Hippocampal formation (tissue), 2 donors: Measurements from ENCODE around the gene GABRP.
"Not testable (repeated sequence)": the region's sequence is repeated elsewhere in the genome, so short reads cannot be mapped to it uniquely, and the experiment has no call there.

Experiments used
- DNase-seq, 2 donors: peaks; one replicate each; lab custom pipeline; 2025; lab: John Stamatoyannopoulos, UW

The GABRP gene

DNA sequence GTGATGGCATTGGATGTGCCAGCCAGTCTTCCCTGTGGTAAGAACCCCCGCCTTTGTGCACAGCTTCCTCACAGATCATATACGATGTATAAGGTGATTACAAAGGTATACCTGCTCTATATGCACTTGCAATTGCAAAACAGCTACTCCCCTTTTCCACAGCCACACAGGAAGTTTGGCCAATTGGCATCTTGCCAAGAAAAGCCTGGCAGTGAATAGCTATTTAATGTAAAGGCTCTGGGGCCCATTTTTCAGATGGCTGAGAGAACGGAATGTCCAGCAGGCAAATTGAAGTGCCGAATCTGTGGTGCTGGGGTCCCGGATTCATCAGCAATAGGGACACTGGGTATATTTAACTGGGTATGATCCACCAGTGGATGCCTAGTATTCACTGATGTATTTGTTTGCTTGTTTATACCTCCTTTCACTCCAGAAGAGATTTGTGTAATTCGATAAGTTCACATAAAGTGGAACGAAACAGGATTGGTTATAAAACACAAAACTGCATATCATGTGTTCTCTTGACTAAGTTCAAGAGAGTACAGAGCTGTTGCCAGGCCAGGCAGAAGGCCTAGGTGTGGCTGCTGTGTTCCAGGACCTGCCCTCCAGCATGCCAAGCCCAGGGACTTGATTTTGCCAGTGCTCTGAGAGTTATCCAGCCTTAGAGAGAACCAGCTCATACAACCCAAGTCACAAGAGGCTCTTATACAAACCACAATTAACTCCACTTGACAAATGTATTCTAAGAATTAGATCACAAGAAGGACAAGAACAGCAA is 27.7 kb upstream of the GABRP start:
- DNase-seq: no peak

DNA sequence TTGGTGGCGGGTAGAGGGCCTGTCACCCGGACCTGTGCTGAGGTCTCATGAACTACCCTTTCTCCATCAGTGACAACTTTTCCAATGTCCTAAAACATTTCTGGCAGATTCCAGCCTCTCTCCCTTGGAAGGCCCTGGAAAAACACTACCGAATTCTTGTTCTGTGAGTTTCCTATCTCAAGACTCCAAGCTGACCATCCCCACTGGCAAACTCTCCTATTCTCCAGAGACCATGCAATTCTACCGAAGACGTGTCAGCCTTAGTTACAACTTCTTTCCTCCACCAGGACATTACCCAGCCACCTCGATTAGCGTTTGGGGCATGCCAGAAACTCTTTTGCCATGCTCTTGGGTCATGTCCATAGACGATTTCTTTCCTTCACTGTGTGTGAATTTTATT is 26.8 kb upstream of the GABRP start:
- no peak for DNase-seq

GRCh38 chr5:170757182-170757601 is 26.3 kb upstream of the GABRP start:
- no peak for DNase-seq

DNA sequence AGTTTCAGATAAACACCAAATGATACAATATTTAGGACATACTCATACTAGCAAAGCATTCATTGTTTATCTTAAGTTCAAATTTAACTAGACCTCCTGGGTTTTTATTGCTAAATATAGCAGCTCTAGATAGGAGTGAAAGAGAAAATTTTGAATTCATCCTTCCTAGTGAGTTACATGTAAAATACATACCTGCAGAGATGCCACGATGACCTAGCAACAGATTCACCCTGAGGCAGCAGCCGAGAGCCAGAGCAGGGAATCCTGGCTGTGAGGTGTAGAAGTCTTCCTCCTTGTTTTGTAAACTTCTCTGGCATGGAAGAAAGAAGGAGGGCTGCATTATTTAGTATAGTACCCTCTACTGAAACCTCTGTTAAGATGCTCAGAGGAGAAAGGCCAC is 25.9 kb upstream of the GABRP start:
- DNase-seq: no peak

GRCh38 chr5:170758481-170758880 is 25.0 kb upstream of the GABRP start:
- no peak for DNase-seq

DNA sequence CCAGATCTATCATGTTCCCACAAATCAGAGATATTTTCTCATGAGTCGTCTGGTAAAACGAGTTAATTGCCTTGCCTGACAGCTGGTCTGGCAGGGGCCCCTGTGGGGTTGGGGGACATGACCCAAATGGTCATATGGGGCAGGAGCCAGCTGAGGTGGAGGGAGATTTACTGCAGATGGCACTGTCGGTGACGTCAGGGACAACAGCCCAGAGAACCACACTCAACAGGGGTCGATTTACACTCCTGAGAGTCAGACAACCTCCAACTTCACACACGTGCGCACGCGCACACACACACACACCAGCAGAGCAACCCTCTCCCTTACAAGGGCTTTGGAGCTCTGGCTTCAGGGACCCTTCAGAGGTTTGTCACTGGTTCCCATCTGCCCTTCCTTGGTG is 23.4 kb upstream of the GABRP start:
- no peak for DNase-seq

GRCh38 chr5:170761048-170761707 is 22.3 kb upstream of the GABRP start:
- DNase-seq: no peak

DNA sequence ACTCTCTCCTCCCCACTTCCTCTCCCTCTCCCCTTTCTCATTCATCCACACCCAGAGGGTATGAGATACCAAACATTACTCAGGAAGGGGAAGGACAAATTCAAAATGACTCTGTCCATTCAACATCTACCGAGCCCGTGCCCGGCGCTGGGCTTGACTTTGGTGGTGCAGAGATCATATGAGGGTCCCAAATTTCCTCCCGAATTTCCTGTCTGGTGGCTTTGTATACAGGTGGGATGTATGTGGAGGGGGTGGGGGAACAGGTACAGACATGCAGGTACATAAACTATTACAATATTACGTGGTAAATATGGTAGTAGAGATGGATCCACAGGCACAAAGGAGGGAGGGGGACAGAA is 21.8 kb upstream of the GABRP start:
- DNase-seq: no peak

GRCh38 chr5:170762298-170762697 is 21.2 kb upstream of the GABRP start:
- not testable (repeated sequence) for DNase-seq

GRCh38 chr5:170765868-170766267 is 17.7 kb upstream of the GABRP start:
- not testable (repeated sequence) for DNase-seq

- peak in 1 of 2 donors; percentile 12 for DNase-seq
These were observed 14.3 kb upstream of the GABRP start for GRCh38 chr5:170769246-170769645.

DNA sequence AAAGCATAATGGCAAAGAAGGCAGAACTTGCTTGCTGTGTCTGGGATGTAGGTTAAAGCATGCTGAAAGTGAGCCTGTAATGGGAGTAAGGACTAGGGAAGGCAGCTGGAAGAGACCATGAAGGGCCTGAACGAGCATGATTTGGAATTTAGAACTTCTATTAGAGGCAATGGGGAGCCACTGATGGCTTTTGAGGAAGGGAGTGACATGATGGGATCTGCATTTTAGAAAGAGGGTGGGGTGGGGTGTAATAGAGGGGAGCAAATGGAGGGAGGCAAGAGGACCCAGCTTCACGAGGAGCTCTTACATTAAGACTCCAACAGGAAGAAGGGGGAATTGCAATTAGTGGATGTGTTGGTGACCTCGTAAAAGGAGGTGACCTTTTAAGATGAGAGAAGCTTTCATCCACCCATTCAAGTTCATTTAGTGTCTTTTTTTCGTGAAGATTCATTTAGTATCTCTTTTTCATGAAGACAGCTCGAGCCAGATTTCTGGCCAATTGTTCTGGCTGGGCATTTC is 13.6 kb upstream of the GABRP start:
- DNase-seq: no peak

- DNase-seq: no peak
These were observed 12.0 kb upstream of the GABRP start for GRCh38 chr5:170771496-170771895.

DNA sequence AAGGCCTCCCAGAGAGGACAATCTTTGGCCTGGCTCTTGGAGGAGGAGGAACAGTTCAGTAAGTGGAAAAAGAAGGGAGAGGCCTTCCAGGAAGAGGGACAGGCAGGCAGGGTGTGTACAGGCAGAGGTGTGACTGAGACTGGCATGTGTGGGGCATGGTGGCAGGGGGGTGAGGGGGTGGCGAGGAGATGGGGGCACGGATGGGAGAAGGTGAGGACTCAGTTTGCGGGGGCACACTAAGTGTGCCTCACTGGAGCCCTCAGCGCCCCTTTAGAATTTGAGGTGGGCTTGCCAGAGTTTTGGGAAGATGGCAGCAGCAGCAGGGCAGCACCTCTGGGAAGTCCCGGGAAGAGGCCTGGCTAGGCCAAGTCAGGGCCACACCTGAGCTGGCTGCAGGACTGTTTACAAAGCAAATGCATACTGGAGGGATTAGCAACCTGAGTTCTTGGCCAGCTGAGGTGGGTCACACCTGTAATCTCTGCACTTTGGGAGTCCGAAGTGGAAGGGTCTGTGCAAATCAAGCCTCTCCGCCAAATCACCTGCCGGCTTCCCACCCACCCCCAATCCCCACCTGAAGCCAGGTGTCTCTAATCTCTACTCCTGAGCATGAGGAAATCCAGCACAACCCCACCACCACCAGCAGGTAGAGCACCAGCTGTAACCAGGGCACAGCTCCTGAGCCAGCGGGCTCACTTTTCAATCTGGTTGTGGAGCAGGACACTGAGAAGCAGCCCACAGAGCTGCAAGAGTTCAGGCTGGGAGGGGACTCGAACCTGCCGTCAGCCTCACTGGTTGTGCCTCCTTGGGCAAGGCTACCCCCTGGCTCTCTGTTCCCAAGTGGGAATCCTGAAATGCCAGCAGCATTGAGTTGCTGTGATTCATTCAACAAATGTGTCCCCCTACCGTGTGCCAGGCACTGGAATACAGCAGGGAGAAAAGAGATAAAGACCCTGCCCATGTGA is 10.2 kb upstream of the GABRP start:
- DNase-seq: no peak

DNA sequence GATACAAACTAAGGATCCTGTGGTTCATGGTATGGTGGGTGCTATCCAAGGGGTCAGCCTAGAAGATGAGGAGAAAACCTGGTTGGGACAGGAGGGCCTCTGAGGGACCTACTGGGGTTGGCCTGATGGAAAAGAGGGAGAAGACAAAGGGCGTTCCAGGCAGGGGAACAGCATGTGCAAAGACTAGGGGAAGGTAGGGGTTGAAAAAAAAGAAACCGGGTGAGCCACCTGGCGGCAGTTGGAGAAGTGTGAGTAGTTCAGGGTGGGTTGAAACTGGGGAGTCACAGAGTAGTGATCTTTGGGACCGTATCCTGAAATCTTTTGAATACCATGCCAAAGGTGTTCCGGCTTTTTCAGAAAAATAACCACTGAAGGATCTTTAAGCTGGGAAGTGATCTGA is 8.7 kb upstream of the GABRP start:
- no peak for DNase-seq

DNA sequence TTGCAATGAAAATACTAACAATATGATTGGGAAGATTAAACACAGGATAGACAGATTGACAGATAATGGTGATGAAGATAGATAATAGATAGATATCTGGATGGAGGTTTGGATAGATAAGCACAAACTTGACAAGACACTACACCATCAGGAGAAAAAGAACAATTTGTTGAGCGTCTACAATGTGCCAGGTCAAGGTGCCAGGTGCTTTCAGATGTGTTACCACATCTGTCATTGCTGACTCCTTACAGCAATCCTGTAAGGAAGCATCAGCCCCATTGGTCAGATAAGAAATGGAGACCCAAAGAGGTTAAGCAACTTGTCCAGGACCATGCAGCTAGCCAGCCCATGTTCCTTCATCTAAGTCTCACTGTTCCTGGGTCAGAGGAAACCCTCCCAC is 1.6 kb upstream of the GABRP start:
- DNase-seq: no peak

- DNase-seq: no peak
These were observed 1.1 kb upstream of the GABRP start for GRCh38 chr5:170782438-170782837.

GRCh38 chr5:170785416-170785815 is 1.9 kb downstream of the GABRP start:
- no peak for DNase-seq

- no peak for DNase-seq
These were observed 3.7 kb downstream of the GABRP start for GRCh38 chr5:170787216-170787615.

- DNase-seq: no peak
These were observed 5.2 kb downstream of the GABRP start for GRCh38 chr5:170788626-170789304.

DNA sequence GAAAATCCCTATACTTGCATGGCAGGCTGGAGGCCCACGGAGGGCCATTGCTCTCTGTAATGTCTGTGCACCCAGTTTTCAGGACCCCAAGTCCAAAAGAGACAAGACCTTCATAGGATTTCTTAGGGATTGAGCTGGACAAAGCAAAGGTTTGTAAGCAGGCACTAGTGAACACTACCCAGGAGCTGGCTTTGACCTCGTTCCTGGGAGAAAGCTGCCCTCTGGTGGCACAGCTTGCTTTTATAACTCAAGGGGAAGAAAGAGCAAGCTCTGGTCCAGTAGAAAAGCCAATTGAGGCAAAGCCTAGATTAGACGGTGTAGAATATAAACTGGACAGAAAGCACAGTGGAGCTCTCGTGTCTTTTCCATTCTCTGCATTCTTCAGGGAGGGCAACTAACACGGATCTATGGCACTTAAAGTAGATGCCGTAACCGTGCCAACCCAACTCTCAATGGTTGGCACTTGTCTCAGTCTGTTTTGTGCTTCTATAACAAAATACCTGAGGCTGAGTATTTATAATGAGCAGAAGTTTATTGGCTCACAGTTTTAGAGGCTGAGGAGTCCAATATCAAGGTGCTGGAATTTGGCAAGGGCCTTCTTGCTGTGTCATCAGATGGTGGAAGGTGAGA is 7.9 kb downstream of the GABRP start:
- DNase-seq: peak; percentile 49 to 55
